GM21825 (cell line): ENCODE results near the gene BAX.

Experiments
- ATAC-seq: cut with Tn5 transposase; IDR thresholded peaks from one replicate; pipeline ENCODE4 v1.9.1; 2021; ENCODE audit warnings: mild to moderate bottlenecking, moderate library complexity; ENCODE audit not compliant: unreplicated experiment

BAX gene

DNA sequence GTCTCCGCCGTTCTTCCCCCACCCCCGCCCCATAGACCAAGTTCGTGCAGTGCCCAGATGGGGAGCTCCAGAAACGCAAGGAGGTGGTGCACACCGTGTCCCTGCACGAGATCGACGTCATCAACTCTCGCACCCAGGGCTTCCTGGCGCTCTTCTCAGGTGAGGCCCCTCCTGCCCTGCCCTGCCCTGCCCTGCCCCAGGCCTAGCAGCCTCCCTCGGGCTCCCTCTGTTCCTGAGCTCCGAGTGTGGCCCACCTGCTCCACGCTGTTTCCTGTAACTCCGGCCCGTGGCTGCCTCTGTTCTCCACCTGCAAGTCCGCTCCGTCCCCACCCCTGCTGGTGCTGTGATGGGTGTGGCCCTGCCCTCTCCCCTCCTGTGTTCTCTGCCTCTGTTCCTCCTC, 55.8 kb downstream of the BAX start:
- ATAC-seq, result no peak

GRCh38 chr19:49011194-49011593, 56.5 kb downstream of the BAX start:
- no peak for ATAC-seq
